ENCODE data around the gene TAPT1. TPM values are rescaled to one million over a fixed set of nuclear protein-coding genes. Genes with fewer than 3 reads are reported as not detected.

Gene TAPT1
- total RNA-seq, 1 donor from 2014 or later, result 72.8 TPM

GRCh38 chr4:16186986-16187385 lies 39.3 kb downstream of the TAPT1 start:
- TF ChIP-seq, protein P1, sequence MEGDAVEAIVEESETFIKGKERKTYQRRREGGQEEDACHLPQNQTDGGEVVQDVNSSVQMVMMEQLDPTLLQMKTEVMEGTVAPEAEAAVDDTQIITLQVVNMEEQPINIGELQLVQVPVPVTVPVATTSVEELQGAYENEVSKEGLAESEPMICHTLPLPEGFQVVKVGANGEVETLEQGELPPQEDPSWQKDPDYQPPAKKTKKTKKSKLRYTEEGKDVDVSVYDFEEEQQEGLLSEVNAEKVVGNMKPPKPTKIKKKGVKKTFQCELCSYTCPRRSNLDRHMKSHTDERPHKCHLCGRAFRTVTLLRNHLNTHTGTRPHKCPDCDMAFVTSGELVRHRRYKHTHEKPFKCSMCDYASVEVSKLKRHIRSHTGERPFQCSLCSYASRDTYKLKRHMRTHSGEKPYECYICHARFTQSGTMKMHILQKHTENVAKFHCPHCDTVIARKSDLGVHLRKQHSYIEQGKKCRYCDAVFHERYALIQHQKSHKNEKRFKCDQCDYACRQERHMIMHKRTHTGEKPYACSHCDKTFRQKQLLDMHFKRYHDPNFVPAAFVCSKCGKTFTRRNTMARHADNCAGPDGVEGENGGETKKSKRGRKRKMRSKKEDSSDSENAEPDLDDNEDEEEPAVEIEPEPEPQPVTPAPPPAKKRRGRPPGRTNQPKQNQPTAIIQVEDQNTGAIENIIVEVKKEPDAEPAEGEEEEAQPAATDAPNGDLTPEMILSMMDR (IDR thresholded peaks at IDR 0.05), result no peak
- Histone ChIP-seq H3K27me3 (ENCODE audit: low read depth) (no peaks in the 10 kb centered on the region), H3K36me3 (peaks cover 81% of the 10 kb centered on the region), H3K27ac (no peak overlapping the region), H3K9me3 (no peaks in the 10 kb centered on the region), H3K4me1 (no peaks in the 10 kb centered on the region), H3K4me3 (no peak overlapping the region)
- intact Hi-C loops (cut with DNase I), result no loop called here
- no peak for DNase-seq
- ATAC-seq, result no peak

- Histone ChIP-seq H3K4me1 (no peaks in the 10 kb centered on the region), H3K4me3 (no peak overlapping the region), H3K27ac (no peak overlapping the region), H3K9me3 (no peaks in the 10 kb centered on the region), H3K27me3 (ENCODE audit: low read depth) (no peaks in the 10 kb centered on the region), H3K36me3 (peaks cover 78% of the 10 kb centered on the region)
- ATAC-seq (no peak), DNase-seq (no peak)
- intact Hi-C loops (cut with DNase I), result no loop called here
- TF ChIP-seq, protein P1 (IDR thresholded peaks at IDR 0.05), result no peak
These were observed 42.7 kb downstream of the TAPT1 start for GRCh38 chr4:16183604-16184003.

DNA sequence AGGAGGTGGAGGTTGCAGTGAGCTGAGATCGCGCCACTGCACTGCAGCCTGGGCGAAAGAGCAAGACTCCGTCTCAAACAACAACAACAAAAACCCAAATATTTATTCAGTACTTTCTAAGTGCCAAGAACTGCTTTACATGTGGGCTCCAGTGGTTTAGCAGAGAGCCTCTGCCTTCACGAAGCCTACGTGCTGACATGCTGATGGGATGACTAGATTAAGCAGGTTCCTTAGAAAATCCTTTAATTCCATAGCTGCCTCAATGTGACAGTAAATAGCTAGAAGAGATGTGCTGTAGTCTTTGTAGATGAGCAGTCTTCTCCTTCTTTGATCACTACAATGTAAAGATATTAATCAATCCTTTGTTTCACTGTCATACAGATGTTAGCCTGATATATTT lies 49.6 kb downstream of the TAPT1 start:
- TF ChIP-seq, protein P1 (IDR thresholded peaks at IDR 0.05), result no peak
- Histone ChIP-seq H3K27me3 (ENCODE audit: low read depth) (no peaks in the 10 kb centered on the region), H3K4me1 (no peaks in the 10 kb centered on the region), H3K4me3 (no peak overlapping the region), H3K9me3 (no peaks in the 10 kb centered on the region), H3K27ac (no peak overlapping the region), H3K36me3 (peaks cover 95% of the 10 kb centered on the region)
- intact Hi-C loops (cut with DNase I), result no loop called here
- DNase-seq (no peak), ATAC-seq (no peak)

DNA sequence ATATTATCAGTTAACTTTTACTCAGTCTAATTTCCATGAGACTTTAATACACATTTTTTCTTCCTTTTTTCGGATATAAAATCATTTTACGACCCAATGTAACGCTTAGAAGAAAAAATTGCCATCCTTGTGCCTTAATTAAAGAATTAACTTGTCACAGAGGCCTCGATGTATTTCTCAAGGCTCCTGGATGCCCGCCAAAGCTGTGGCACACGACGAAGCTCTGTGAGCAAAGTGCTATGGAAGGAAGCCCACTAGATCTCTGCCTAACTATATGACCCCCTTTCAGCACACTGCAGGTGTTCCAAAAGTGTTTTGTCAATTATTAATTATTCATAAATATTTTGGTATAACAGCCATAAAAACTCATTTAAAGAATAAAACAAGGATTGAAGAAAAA lies 54.4 kb downstream of the TAPT1 start:
- DNase-seq (no peak), ATAC-seq (no peak)
- Histone ChIP-seq H3K36me3 (peaks cover 100% of the 10 kb centered on the region), H3K4me3 (no peak overlapping the region), H3K27me3 (ENCODE audit: low read depth) (no peaks in the 10 kb centered on the region), H3K9me3 (no peaks in the 10 kb centered on the region), H3K27ac (no peak overlapping the region), H3K4me1 (no peaks in the 10 kb centered on the region)
- TF ChIP-seq, protein P1 (IDR thresholded peaks at IDR 0.05), result no peak
- intact Hi-C loops (cut with DNase I), result no loop called here

DNA sequence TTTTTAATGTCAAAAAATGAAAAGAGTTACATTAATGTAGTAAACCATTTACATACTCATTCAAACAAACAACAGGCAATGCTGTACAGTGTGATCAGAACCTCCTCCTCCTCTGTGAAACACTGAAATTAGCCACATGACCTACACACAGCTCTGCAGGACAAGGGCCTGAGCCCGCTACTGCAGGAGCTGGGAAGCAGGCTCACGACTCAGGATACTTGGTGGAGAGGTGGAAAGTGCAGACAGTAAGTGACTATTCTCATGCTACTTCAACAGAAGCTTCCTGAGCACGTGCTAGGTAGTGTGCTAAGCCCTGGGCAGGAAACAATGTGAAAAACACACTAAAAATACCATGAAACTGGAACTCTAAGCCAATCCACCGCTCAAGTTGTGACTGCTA lies 56.8 kb downstream of the TAPT1 start:
- ATAC-seq (no peak), DNase-seq (no peak)
- H3K4me3 ChIP-seq, result no peak overlapping the region
- TF ChIP-seq, protein P1 (IDR thresholded peaks at IDR 0.05), result no peak
- H3K9me3 ChIP-seq, result no peaks in the 10 kb centered on the region
- no peaks in the 10 kb centered on the region for H3K27me3 ChIP-seq (ENCODE audit: low read depth)
- intact Hi-C loops (cut with DNase I), result no loop called here
- H3K36me3 ChIP-seq, result peaks cover 100% of the 10 kb centered on the region
- no peak overlapping the region for H3K27ac ChIP-seq
- no peaks in the 10 kb centered on the region for H3K4me1 ChIP-seq

All from lower lobe of right lung (tissue), 2 donors.